HepG2 (cell line): ENCODE measurements around the gene NPTX2. TPM values are rescaled to one million over a fixed set of nuclear protein-coding genes. Genes with fewer than 3 reads are reported as not detected.

Experiments used
- ATAC-seq: fragments of 200-7000 bp; cut with Tn5 transposase; 3 replicates; pipeline ENCODE4 v1.9.1; 2020; ENCODE audit warnings: mild to moderate bottlenecking, moderate library complexity
- BruUV-seq: library from RNA; stranded (reverse); fragments of 400-500 nt; replicated peaks from 2 replicates; lab custom pipeline; 2021; lab: Mats Ljungman, UMichigan
- CTCF ChIA-PET: fragments of 300-600 bp; formaldehyde crosslinking; extraction: SDS; loops from one replicate; lab custom pipeline; 2021; ENCODE audit warnings: low total read pairs, inconsistent platforms, low intra/inter-chr PET ratio; lab: Yijun Ruan, JAX
- POLR2A ChIA-PET: fragments of 350-600 bp; sonication (Branson Sonifier 250); formaldehyde crosslinking; loops from one replicate; lab custom pipeline; 2020; ENCODE audit warnings: antibody characterized with exemption, inconsistent platforms; lab: Yijun Ruan, JAX
- DNase-seq: peaks from one replicate; pipeline ENCODE4 v3.0.0-alpha.2; 2015; ENCODE audit warnings: low spot score
- FAIRE-seq: peaks from 3 replicates; lab custom pipeline; 2011; peaks lifted over from hg19 to GRCh38; lab: Jason Lieb, UNC
- H2AFZ ChIP-seq: one replicate; pipeline ENCODE4 v1.6.1; 2011; ENCODE audit warnings: low read length, inconsistent platforms
- H3K27ac ChIP-seq: fragments of 300-600 bp; 3 replicates; pipeline ENCODE4 v1.8.0; 2011; ENCODE audit warnings: mixed run types, mild to moderate bottlenecking, mixed read lengths, low read length, inconsistent platforms; ENCODE audit not compliant: insufficient read depth; ENCODE audit errors: extremely low read length
- H3K27me3 ChIP-seq, 2 experiments: fragments of 200-600 bp in 1 of 2; 2 replicates in 1 of 2; 3 replicates in 1 of 2; pipeline versions ENCODE4 v1.6.0 to v1.8.0; 2011; ENCODE audit warnings: low read length in 2 of 2, mild to moderate bottlenecking in 2 of 2, moderate library complexity in 2 of 2, inconsistent platforms in 1 of 2; ENCODE audit not compliant: insufficient read depth in 2 of 2, control insufficient read depth in 1 of 2
- H3K36me3 ChIP-seq, 2 experiments: fragments of 200-600 bp in 1 of 2; replicated peaks in 1 of 2; 2 replicates in 1 of 2; 3 replicates in 1 of 2; pipeline versions ENCODE4 v1.5.1 to v1.8.0; 2011; ENCODE audit warnings: low read length in 2 of 2, inconsistent platforms in 1 of 2; ENCODE audit not compliant: insufficient read depth in 2 of 2, control insufficient read depth in 1 of 2
- H3K4me1 ChIP-seq: 2 replicates; pipeline ENCODE4 v1.5.1; 2012; ENCODE audit warnings: low read length, inconsistent platforms; ENCODE audit not compliant: insufficient read depth
- H3K4me2 ChIP-seq: 2 replicates; pipeline ENCODE4 v1.6.0; 2011; ENCODE audit warnings: low read depth, low read length, inconsistent platforms
- H3K4me3 ChIP-seq, 3 experiments: fragments of 200-600 bp in 1 of 3; sonication (generic), shearing (Covaris generic) in 1 of 3; replicated peaks in 1 of 3; 2 replicates each; pipeline ENCODE4 v1.5.1; 2011 to 2016; ENCODE audit warnings: low read length in 3 of 3, inconsistent platforms in 2 of 3, low read depth in 2 of 3, mild to moderate bottlenecking in 2 of 3, control low read depth in 1 of 3, mixed read lengths in 1 of 3; ENCODE audit not compliant: insufficient read depth in 1 of 3
- H3K79me2 ChIP-seq: one replicate; pipeline ENCODE4 v1.6.1; 2011; ENCODE audit warnings: low read length, inconsistent platforms; ENCODE audit not compliant: insufficient read depth
- H3K9ac ChIP-seq: 2 replicates; pipeline ENCODE4 v1.6.0; 2011; ENCODE audit warnings: mild to moderate bottlenecking, low read depth, low read length, inconsistent platforms; ENCODE audit not compliant: insufficient read depth
- H3K9me3 ChIP-seq: 2 replicates; pipeline ENCODE4 v1.5.1; 2012; ENCODE audit warnings: mild to moderate bottlenecking, low read length
- H4K20me1 ChIP-seq: 2 replicates; pipeline ENCODE4 v1.6.0; 2011; ENCODE audit warnings: inconsistent platforms, mild to moderate bottlenecking, low read length, moderate library complexity; ENCODE audit not compliant: insufficient read depth
- ISX ChIP-seq: sonication (generic); formaldehyde crosslinking; conservative IDR thresholded peaks from 2 replicates; pipeline ENCODE4 v1.5.0; 2020; ENCODE audit warnings: missing genetic modification reagents
- LBX2 ChIP-seq: sonication (generic); formaldehyde crosslinking; IDR thresholded peaks from 2 replicates; pipeline ENCODE4 v1.5.0; 2020; ENCODE audit warnings: missing genetic modification reagents, mild to moderate bottlenecking, borderline replicate concordance
- MZF1 ChIP-seq: sonication (generic); formaldehyde crosslinking; IDR thresholded peaks from 2 replicates; pipeline ENCODE4 v1.8.1; 2023; ENCODE audit warnings: mild to moderate bottlenecking, missing genetic modification reagents, borderline replicate concordance
- NKX3-1 ChIP-seq: sonication (generic); formaldehyde crosslinking; IDR thresholded peaks from 2 replicates; pipeline ENCODE4 v1.5.0; 2020; ENCODE audit warnings: missing genetic modification reagents
- SMARCC2 ChIP-seq: fragments of 450-650 bp; IDR thresholded peaks from 2 replicates; pipeline ENCODE4 v1.6.1; 2017; ENCODE audit warnings: antibody characterized with exemption, mild to moderate bottlenecking
- ZNF547 ChIP-seq: sonication (generic); formaldehyde crosslinking; IDR thresholded peaks from 2 replicates; pipeline ENCODE4 v1.5.1; 2020; ENCODE audit warnings: mild to moderate bottlenecking, missing genetic modification reagents
- WGBS: methylation state at CpG from one replicate; pipeline ENCODE4 v1.1.6; 2017; ENCODE audit warnings: low lambda C conversion rate; 5-methylcytosine and 5-hydroxymethylcytosine counted together
- in situ Hi-C: cut with HindIII; loops from 2 replicates; pipeline ENCODE4 v1.10.0; 2017; ENCODE audit warnings: low pct_unique_long_range_greater_than_20kb; ENCODE audit not compliant: extremely low pct_ligation_motif_present
- intact Hi-C: fragments of 100-400 bp; cut with micrococcal nuclease; formaldehyde crosslinking; loops from one replicate; pipeline ENCODE4 v1.10.0; 2022; ENCODE audit not compliant: unreplicated experiment
- polyA plus RNA-seq, 8 experiments: library from polyadenylated mRNA; depleted of rRNA in 3 of 8; stranded (reverse) in 7 of 8; unstranded in 1 of 8; fragments of >200 nt; fragmentation: Illumina TruSeq in 4 of 8; extraction: Trizol in 4 of 8; gene quantifications; 2 replicates each; pipeline versions ENCODE4 v1.2.1 to v1.2.3, GENCODE V29; 2011 to 2016; ENCODE audit warnings: low read depth in 4 of 8, missing spikeins in 1 of 8, mixed read lengths in 1 of 8; ENCODE audit not compliant: insufficient read depth in 1 of 8
- total RNA-seq, 5 experiments: library from RNA; depleted of rRNA; stranded (reverse); fragments of >200 nt; fragmentation: Illumina TruSeq; extraction: Trizol; gene quantifications; 2 replicates each; pipeline ENCODE4 v1.2.3, GENCODE V29; 2016; ENCODE audit warnings: low read depth in 1 of 5

NPTX2 gene
- total and polyA plus RNA-seq, 2 of the 13 experiments (the other 11 are each of a cell fraction or from before 2014, with no cell fraction given), result not detected

- intact Hi-C loops, result no loop called here
- ATAC-seq, result no peak
Measured at GRCh38 chr7:98628418-98628817, 11.3 kb downstream of the NPTX2 start.

DNA sequence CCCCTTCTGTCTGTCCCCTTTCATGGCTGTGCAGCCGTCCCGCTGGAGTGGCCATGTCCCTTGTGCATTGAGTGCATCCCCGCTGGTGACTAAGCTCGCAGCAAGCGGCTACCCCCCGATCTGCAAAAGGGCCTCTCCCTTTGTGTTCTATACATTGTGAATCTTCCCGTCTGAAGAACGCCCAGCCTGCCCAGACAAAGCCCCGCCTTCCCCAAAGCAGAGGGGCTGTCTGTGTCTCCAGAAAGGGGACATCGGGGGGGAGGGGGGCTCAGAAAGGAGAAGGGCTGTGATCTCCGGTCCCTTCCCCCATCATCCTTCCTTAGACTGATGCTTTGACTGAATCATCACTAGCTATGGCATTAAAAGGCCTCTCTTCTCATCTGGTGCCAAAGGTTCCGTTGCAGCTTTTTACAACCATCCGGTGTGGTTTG is 11.9 kb downstream of the NPTX2 start:
- in situ Hi-C loops, result no loop called here
- Histone ChIP-seq H3K9me3 (no peaks in the 10 kb centered on the region), H3K27ac (no peak overlapping the region), H2AFZ (no peak overlapping the region), H3K4me1 (no peaks in the 10 kb centered on the region), H3K27me3 (peaks cover 2 to 48% of the 10 kb centered on the region in 2 experiments; a peak in 3 of 5 replicates), H4K20me1 (no peaks in the 10 kb centered on the region), H3K9ac (no peak overlapping the region), H3K4me3 (no peak overlapping the region), H3K4me2 (no peak overlapping the region), H3K79me2 (no peaks in the 10 kb centered on the region), H3K36me3 (no peaks in the 10 kb centered on the region)
- FAIRE-seq (no peak), ATAC-seq (no peak), DNase-seq (no peak)
- no peak for TF ChIP-seq MZF1 (CRISPR knock-in tag)
- no peak for TF ChIP-seq ISX (CRISPR knock-in tag)
- TF ChIP-seq SMARCC2, result no peak
- no peak for TF ChIP-seq ZNF547 (CRISPR knock-in tag)
- TF ChIP-seq LBX2 (CRISPR knock-in tag), result no peak
- CTCF ChIA-PET, result no interaction called here
- POLR2A ChIA-PET, result no interaction called here
- BruUV-seq, result no TSS peak
- 6% methylated on average over 13 of the region's 13 CpGs for WGBS
- intact Hi-C loops, result no loop called here

More at GRCh38 chr7:98628418-98628817, 11.3 kb downstream of the NPTX2 start:
- Histone ChIP-seq H3K9me3 (no peaks in the 10 kb centered on the region), H3K36me3 (no peaks in the 10 kb centered on the region), H3K4me1 (no peaks in the 10 kb centered on the region), H3K79me2 (no peaks in the 10 kb centered on the region), H3K4me3 (no peak overlapping the region), H3K27me3 (peaks cover 2 to 48% of the 10 kb centered on the region in 2 experiments; a peak in 3 of 5 replicates), H3K27ac (no peak overlapping the region), H4K20me1 (no peaks in the 10 kb centered on the region), H2AFZ (no peak overlapping the region), H3K9ac (no peak overlapping the region), H3K4me2 (no peak overlapping the region)
- no peak for TF ChIP-seq NKX3-1
- ChIA-PET POLR2A (no interaction called here), CTCF (no interaction called here)
- no peak for FAIRE-seq
- WGBS, result 27% methylated on average over 3 of the region's 16 CpGs
- no TSS peak for BruUV-seq
- DNase-seq, result no peak
- in situ Hi-C loops, result no loop called here
